ENCODE measurements around the gene ZNF845. TPM values are rescaled to one million over a fixed set of nuclear protein-coding genes. Genes with fewer than 3 reads are reported as not detected.

Gene ZNF845
- total RNA-seq, 1 donor from 2014 or later, result 8.6 TPM

GRCh38 chr19:53308339-53308811 lies 25.2 kb upstream of the ZNF845 start:
- H3K27ac Mint-ChIP-seq (ENCODE audit: unreplicated experiment), result no peak overlapping the region
- H3K36me3 Mint-ChIP-seq (ENCODE audit: low read depth, unreplicated experiment), result no peaks in the 10 kb centered on the region
- no peak overlapping the region for H3K4me3 Mint-ChIP-seq (ENCODE audit: unreplicated experiment)
- no peak for TF ChIP-seq CTCF (IDR thresholded peaks at IDR 0.05; ENCODE audit: unreplicated experiment)
- H3K4me1 Mint-ChIP-seq (ENCODE audit: unreplicated experiment), result no peaks in the 10 kb centered on the region
- peak; percentile 56 for DNase-seq (ENCODE audit: low spot score)
- H3K27me3 Mint-ChIP-seq (ENCODE audit: unreplicated experiment), result peaks cover 5% of the 10 kb centered on the region
- H3K9me3 Mint-ChIP-seq (ENCODE audit: unreplicated experiment), result peaks cover 11% of the 10 kb centered on the region

DNA sequence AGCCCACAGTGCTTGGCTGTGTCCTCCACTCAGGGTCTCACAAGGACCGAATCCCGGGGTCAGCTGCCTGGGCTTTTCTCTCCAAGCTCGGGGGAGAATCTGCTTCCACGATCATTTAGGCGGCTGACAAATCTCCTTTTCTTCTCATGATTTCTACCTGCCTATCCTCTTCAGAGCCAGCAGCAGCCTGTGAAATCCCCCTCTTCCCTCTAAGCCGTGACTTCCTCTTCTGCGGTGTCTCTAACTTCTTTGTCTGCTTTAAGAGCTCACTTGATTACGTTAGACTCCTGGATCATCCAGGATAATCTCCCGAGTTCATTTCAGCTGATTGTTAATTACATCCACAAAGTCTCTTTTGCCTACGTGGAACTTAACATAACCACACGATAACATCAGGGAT lies 22.5 kb upstream of the ZNF845 start:
- no peaks in the 10 kb centered on the region for H3K36me3 Mint-ChIP-seq (ENCODE audit: low read depth, unreplicated experiment)
- no peak for DNase-seq (ENCODE audit: low spot score)
- no peak for TF ChIP-seq CTCF (IDR thresholded peaks at IDR 0.05; ENCODE audit: unreplicated experiment)
- peaks cover 11% of the 10 kb centered on the region for H3K9me3 Mint-ChIP-seq (ENCODE audit: unreplicated experiment)
- no peak overlapping the region for H3K4me3 Mint-ChIP-seq (ENCODE audit: unreplicated experiment)
- H3K4me1 Mint-ChIP-seq (ENCODE audit: unreplicated experiment), result no peaks in the 10 kb centered on the region
- H3K27me3 Mint-ChIP-seq (ENCODE audit: unreplicated experiment), result peaks cover 5% of the 10 kb centered on the region
- no peak overlapping the region for H3K27ac Mint-ChIP-seq (ENCODE audit: unreplicated experiment)

- Mint-ChIP-seq H3K36me3 (ENCODE audit: low read depth, unreplicated experiment) (no peaks in the 10 kb centered on the region), H3K27me3 (ENCODE audit: unreplicated experiment) (peaks cover 3% of the 10 kb centered on the region)
- TF ChIP-seq CTCF (IDR thresholded peaks at IDR 0.05; ENCODE audit: unreplicated experiment), result no peak
Observed at GRCh38 chr19:53311897-53312296, 21.7 kb upstream of the ZNF845 start.

GRCh38 chr19:53328967-53329366 lies 4.6 kb upstream of the ZNF845 start:
- no peak overlapping the region for H3K27ac Mint-ChIP-seq (ENCODE audit: unreplicated experiment)
- DNase-seq (ENCODE audit: low spot score), result no peak
- TF ChIP-seq CTCF (IDR thresholded peaks at IDR 0.05; ENCODE audit: unreplicated experiment), result no peak
- H3K36me3 Mint-ChIP-seq (ENCODE audit: low read depth, unreplicated experiment), result peaks cover 11% of the 10 kb centered on the region
- H3K9me3 Mint-ChIP-seq (ENCODE audit: unreplicated experiment), result peaks cover 6% of the 10 kb centered on the region
- peaks cover 2% of the 10 kb centered on the region for H3K27me3 Mint-ChIP-seq (ENCODE audit: unreplicated experiment)
- peaks cover 3% of the 10 kb centered on the region for H3K4me1 Mint-ChIP-seq (ENCODE audit: unreplicated experiment)
- H3K4me3 Mint-ChIP-seq (ENCODE audit: unreplicated experiment), result no peak overlapping the region

More at GRCh38 chr19:53311897-53312296, 21.7 kb upstream of the ZNF845 start:
- Mint-ChIP-seq H3K27ac (ENCODE audit: unreplicated experiment) (no peak overlapping the region), H3K9me3 (ENCODE audit: unreplicated experiment) (peaks cover 4% of the 10 kb centered on the region), H3K4me3 (ENCODE audit: unreplicated experiment) (no peak overlapping the region), H3K4me1 (ENCODE audit: unreplicated experiment) (no peaks in the 10 kb centered on the region)
- no peak for DNase-seq (ENCODE audit: low spot score)

GRCh38 chr19:53332484-53332883 lies 1.1 kb upstream of the ZNF845 start:
- no peak overlapping the region for H3K27ac Mint-ChIP-seq (ENCODE audit: unreplicated experiment)
- H3K4me3 Mint-ChIP-seq (ENCODE audit: unreplicated experiment), result no peak overlapping the region
- peaks cover 2% of the 10 kb centered on the region for H3K27me3 Mint-ChIP-seq (ENCODE audit: unreplicated experiment)
- H3K36me3 Mint-ChIP-seq (ENCODE audit: low read depth, unreplicated experiment), result peaks cover 16% of the 10 kb centered on the region
- DNase-seq (ENCODE audit: low spot score), result no peak
- H3K4me1 Mint-ChIP-seq (ENCODE audit: unreplicated experiment), result peaks cover 7% of the 10 kb centered on the region
- H3K9me3 Mint-ChIP-seq (ENCODE audit: unreplicated experiment), result peaks cover 6% of the 10 kb centered on the region
- no peak for TF ChIP-seq CTCF (IDR thresholded peaks at IDR 0.05; ENCODE audit: unreplicated experiment)
